ENCODE measurements around the gene TENM3.
A peak's percentile ranks its signal among the peaks of the same experiment; 100 is the strongest.

TENM3 gene

GRCh38 chr4:182449930-182450439 is 206.8 kb downstream of the TENM3 start:
- DNase-seq (ENCODE audit: low spot score) = no peak

GRCh38 chr4:182451441-182451840 is 208.2 kb downstream of the TENM3 start:
- no peak for DNase-seq (ENCODE audit: low spot score)

GRCh38 chr4:182453830-182454229 is 210.6 kb downstream of the TENM3 start:
- DNase-seq (ENCODE audit: low spot score) = no peak

GRCh38 chr4:182454440-182455013 is 211.3 kb downstream of the TENM3 start:
- DNase-seq (ENCODE audit: low spot score) = no peak

- no peak for DNase-seq (ENCODE audit: low spot score)
These were observed 221.9 kb downstream of the TENM3 start for GRCh38 chr4:182465114-182465513.

GRCh38 chr4:182465979-182466378 is 222.8 kb downstream of the TENM3 start:
- DNase-seq (ENCODE audit: low spot score) = no peak

- no peak for DNase-seq (ENCODE audit: low spot score)
These were observed 227.0 kb downstream of the TENM3 start for GRCh38 chr4:182470215-182470614.

- no peak for DNase-seq (ENCODE audit: low spot score)
These were observed 232.3 kb downstream of the TENM3 start for GRCh38 chr4:182475539-182475938.

- peak; percentile 55 for DNase-seq (ENCODE audit: low spot score)
These were observed 235.3 kb downstream of the TENM3 start for GRCh38 chr4:182478475-182478874.

GRCh38 chr4:182483685-182484084 is 240.5 kb downstream of the TENM3 start:
- no peak for DNase-seq (ENCODE audit: low spot score)

GRCh38 chr4:182486881-182487280 is 243.7 kb downstream of the TENM3 start:
- no peak for DNase-seq (ENCODE audit: low spot score)

GRCh38 chr4:182488896-182489295 is 245.7 kb downstream of the TENM3 start:
- DNase-seq (ENCODE audit: low spot score) = no peak

GRCh38 chr4:182489607-182490006 is 246.4 kb downstream of the TENM3 start:
- DNase-seq (ENCODE audit: low spot score) = no peak

- DNase-seq (ENCODE audit: low spot score) = no peak
These were observed 248.5 kb downstream of the TENM3 start for GRCh38 chr4:182491719-182492118.

GRCh38 chr4:182492423-182492822 is 249.2 kb downstream of the TENM3 start:
- DNase-seq (ENCODE audit: low spot score) = no peak

GRCh38 chr4:182493377-182493776 is 250.2 kb downstream of the TENM3 start:
- no peak for DNase-seq (ENCODE audit: low spot score)

- DNase-seq (ENCODE audit: low spot score) = no peak
These were observed 250.9 kb downstream of the TENM3 start for GRCh38 chr4:182494103-182494502.

- DNase-seq (ENCODE audit: low spot score) = no peak
These were observed 251.8 kb downstream of the TENM3 start for GRCh38 chr4:182495031-182495430.

- no peak for DNase-seq (ENCODE audit: low spot score)
These were observed 252.6 kb downstream of the TENM3 start for GRCh38 chr4:182495645-182496385.

GRCh38 chr4:182496408-182496807 is 253.2 kb downstream of the TENM3 start:
- DNase-seq (ENCODE audit: low spot score) = no peak

- no peak for DNase-seq (ENCODE audit: low spot score)
These were observed 258.9 kb downstream of the TENM3 start for GRCh38 chr4:182502064-182502463.

- no peak for DNase-seq (ENCODE audit: low spot score)
These were observed 261.3 kb downstream of the TENM3 start for GRCh38 chr4:182504463-182504862.

- no peak for DNase-seq (ENCODE audit: low spot score)
These were observed 264.6 kb downstream of the TENM3 start for GRCh38 chr4:182507805-182508204.

GRCh38 chr4:182510836-182511235 is 267.6 kb downstream of the TENM3 start:
- DNase-seq (ENCODE audit: low spot score) = no peak

All from NAMALWA (cell line).